KG1 (cell line): ENCODE measurements around the gene ALPK3.

Experiments used
- DNase-seq: peaks from one replicate; lab custom pipeline; 2025; lab: John Stamatoyannopoulos, UW

Gene ALPK3

GRCh38 chr15:84816694-84817465 is at the start of gene ALPK3:
Gene ALPK3, plus strand, starts transcription at chr15:84817356. Its CDS starts 97 bp downstream, at chr15:84817453.
- DNase-seq: no peak

- DNase-seq: no peak
Measured at GRCh38 chr15:84772031-84772430, 45.1 kb upstream of the ALPK3 start.

GRCh38 chr15:84772467-84772866 is 44.7 kb upstream of the ALPK3 start:
- no peak for DNase-seq

- no peak for DNase-seq
Measured at GRCh38 chr15:84773716-84774115, 43.4 kb upstream of the ALPK3 start.

GRCh38 chr15:84775867-84776449 is 41.2 kb upstream of the ALPK3 start:
- no peak for DNase-seq

- DNase-seq: no peak
Measured at GRCh38 chr15:84778194-84778593, 39.0 kb upstream of the ALPK3 start.

GRCh38 chr15:84780492-84780891 is 36.7 kb upstream of the ALPK3 start:
- no peak for DNase-seq

GRCh38 chr15:84781495-84781894 is 35.7 kb upstream of the ALPK3 start:
- no peak for DNase-seq

GRCh38 chr15:84782346-84782745 is 34.8 kb upstream of the ALPK3 start:
- no peak for DNase-seq

GRCh38 chr15:84783493-84784251 is 33.5 kb upstream of the ALPK3 start:
- DNase-seq: no peak

GRCh38 chr15:84784262-84784661 is 32.9 kb upstream of the ALPK3 start:
- no peak for DNase-seq

GRCh38 chr15:84785053-84785452 is 32.1 kb upstream of the ALPK3 start:
- DNase-seq: no peak

- no peak for DNase-seq
Measured at GRCh38 chr15:84788500-84788899, 28.7 kb upstream of the ALPK3 start.

GRCh38 chr15:84789762-84790161 is 27.4 kb upstream of the ALPK3 start:
- no peak for DNase-seq

- DNase-seq: no peak
Measured at GRCh38 chr15:84790676-84791075, 26.5 kb upstream of the ALPK3 start.

GRCh38 chr15:84791763-84792162 is 25.4 kb upstream of the ALPK3 start:
- no peak for DNase-seq

- no peak for DNase-seq
Measured at GRCh38 chr15:84793431-84794161, 23.6 kb upstream of the ALPK3 start.

GRCh38 chr15:84794162-84794547 is 23.0 kb upstream of the ALPK3 start:
- DNase-seq: no peak

- no peak for DNase-seq
Measured at GRCh38 chr15:84795186-84795585, 22.0 kb upstream of the ALPK3 start.

- no peak for DNase-seq
Measured at GRCh38 chr15:84797212-84797611, 19.9 kb upstream of the ALPK3 start.

GRCh38 chr15:84797801-84798200 is 19.4 kb upstream of the ALPK3 start:
- DNase-seq: no peak

- DNase-seq: no peak
Measured at GRCh38 chr15:84798436-84798946, 18.7 kb upstream of the ALPK3 start.
